Measurements from ENCODE around the gene MYBL2.

The MYBL2 gene

GRCh38 chr20:43699941-43700565, 33.1 kb downstream of the MYBL2 start:
- H3K4me1 Mint-ChIP-seq (ENCODE audit: low read depth) = peaks cover 16% of the 10 kb centered on the region
- H3K36me3 Mint-ChIP-seq = peaks cover 5% of the 10 kb centered on the region
- peak overlapping the region; percentile 17 for H3K27ac Mint-ChIP-seq
- no peaks in the 10 kb centered on the region for H3K27me3 Mint-ChIP-seq
- H3K4me3 Mint-ChIP-seq = no peak overlapping the region
- H3K9me3 Mint-ChIP-seq (ENCODE audit: low read depth) = no peaks in the 10 kb centered on the region

GRCh38 chr20:43700627-43701026, 33.7 kb downstream of the MYBL2 start:
- H3K27me3 Mint-ChIP-seq = no peaks in the 10 kb centered on the region
- H3K4me1 Mint-ChIP-seq (ENCODE audit: low read depth) = peaks cover 16% of the 10 kb centered on the region
- no peak overlapping the region for H3K27ac Mint-ChIP-seq
- H3K9me3 Mint-ChIP-seq (ENCODE audit: low read depth) = no peaks in the 10 kb centered on the region
- peaks cover 5% of the 10 kb centered on the region for H3K36me3 Mint-ChIP-seq
- H3K4me3 Mint-ChIP-seq = no peak overlapping the region

- no peaks in the 10 kb centered on the region for H3K9me3 Mint-ChIP-seq (ENCODE audit: low read depth)
- H3K4me3 Mint-ChIP-seq = no peak overlapping the region
- peaks cover 16% of the 10 kb centered on the region for H3K4me1 Mint-ChIP-seq (ENCODE audit: low read depth)
- no peaks in the 10 kb centered on the region for H3K27me3 Mint-ChIP-seq
- H3K27ac Mint-ChIP-seq = no peak overlapping the region
- peaks cover 8% of the 10 kb centered on the region for H3K36me3 Mint-ChIP-seq
These were observed 35.6 kb downstream of the MYBL2 start for GRCh38 chr20:43702502-43702901.

- Mint-ChIP-seq H3K36me3 (peaks cover 3% of the 10 kb centered on the region), H3K9me3 (ENCODE audit: low read depth) (no peaks in the 10 kb centered on the region), H3K4me1 (ENCODE audit: low read depth) (no peaks in the 10 kb centered on the region), H3K27me3 (no peaks in the 10 kb centered on the region), H3K4me3 (no peak overlapping the region), H3K27ac (no peak overlapping the region)
These were observed 43.6 kb downstream of the MYBL2 start for GRCh38 chr20:43710370-43711044.

- H3K9me3 Mint-ChIP-seq (ENCODE audit: low read depth) = no peaks in the 10 kb centered on the region
- peaks cover 1% of the 10 kb centered on the region for H3K36me3 Mint-ChIP-seq
- H3K4me1 Mint-ChIP-seq (ENCODE audit: low read depth) = no peaks in the 10 kb centered on the region
- no peaks in the 10 kb centered on the region for H3K27me3 Mint-ChIP-seq
- H3K4me3 Mint-ChIP-seq = no peak overlapping the region
- no peak overlapping the region for H3K27ac Mint-ChIP-seq
These were observed 44.3 kb downstream of the MYBL2 start for GRCh38 chr20:43711098-43711654.

- H3K4me1 Mint-ChIP-seq (ENCODE audit: low read depth) = peaks cover 27% of the 10 kb centered on the region
These were observed 48.1 kb downstream of the MYBL2 start for GRCh38 chr20:43715044-43715443.

GRCh38 chr20:43715511-43715910, 48.6 kb downstream of the MYBL2 start:
- H3K27ac Mint-ChIP-seq = no peak overlapping the region
- no peaks in the 10 kb centered on the region for H3K9me3 Mint-ChIP-seq (ENCODE audit: low read depth)
- no peaks in the 10 kb centered on the region for H3K36me3 Mint-ChIP-seq
- peaks cover 32% of the 10 kb centered on the region for H3K4me1 Mint-ChIP-seq (ENCODE audit: low read depth)
- no peak overlapping the region for H3K4me3 Mint-ChIP-seq
- no peaks in the 10 kb centered on the region for H3K27me3 Mint-ChIP-seq

More at GRCh38 chr20:43715044-43715443, 48.1 kb downstream of the MYBL2 start:
- Mint-ChIP-seq H3K27ac (no peak overlapping the region), H3K9me3 (ENCODE audit: low read depth) (no peaks in the 10 kb centered on the region), H3K4me3 (no peak overlapping the region), H3K27me3 (no peaks in the 10 kb centered on the region), H3K36me3 (no peaks in the 10 kb centered on the region)

- Mint-ChIP-seq H3K27me3 (no peaks in the 10 kb centered on the region), H3K27ac (no peak overlapping the region), H3K4me1 (ENCODE audit: low read depth) (peaks cover 38% of the 10 kb centered on the region), H3K9me3 (ENCODE audit: low read depth) (no peaks in the 10 kb centered on the region), H3K36me3 (no peaks in the 10 kb centered on the region), H3K4me3 (no peak overlapping the region)
These were observed 49.2 kb downstream of the MYBL2 start for GRCh38 chr20:43716123-43716522.

- Mint-ChIP-seq H3K9me3 (ENCODE audit: low read depth) (no peaks in the 10 kb centered on the region), H3K4me1 (ENCODE audit: low read depth) (peaks cover 43% of the 10 kb centered on the region), H3K27ac (no peak overlapping the region), H3K4me3 (no peak overlapping the region), H3K27me3 (no peaks in the 10 kb centered on the region), H3K36me3 (no peaks in the 10 kb centered on the region)
These were observed 50.1 kb downstream of the MYBL2 start for GRCh38 chr20:43716757-43717615.

GRCh38 chr20:43717616-43717995, 50.7 kb downstream of the MYBL2 start:
- Mint-ChIP-seq H3K27ac (no peak overlapping the region), H3K4me3 (no peak overlapping the region), H3K27me3 (no peaks in the 10 kb centered on the region), H3K36me3 (no peaks in the 10 kb centered on the region), H3K9me3 (ENCODE audit: low read depth) (no peaks in the 10 kb centered on the region), H3K4me1 (ENCODE audit: low read depth) (peaks cover 49% of the 10 kb centered on the region)

GRCh38 chr20:43720007-43720406, 53.1 kb downstream of the MYBL2 start:
- Mint-ChIP-seq H3K36me3 (no peaks in the 10 kb centered on the region), H3K4me3 (peak overlapping the region; percentile 5), H3K27me3 (no peaks in the 10 kb centered on the region), H3K4me1 (ENCODE audit: low read depth) (peaks cover 69% of the 10 kb centered on the region), H3K27ac (no peak overlapping the region), H3K9me3 (ENCODE audit: low read depth) (no peaks in the 10 kb centered on the region)

- Mint-ChIP-seq H3K9me3 (ENCODE audit: low read depth) (no peaks in the 10 kb centered on the region), H3K27ac (no peak overlapping the region), H3K36me3 (no peaks in the 10 kb centered on the region), H3K4me3 (peak overlapping the region; percentile 30), H3K4me1 (ENCODE audit: low read depth) (peaks cover 77% of the 10 kb centered on the region), H3K27me3 (no peaks in the 10 kb centered on the region)
These were observed 54.1 kb downstream of the MYBL2 start for GRCh38 chr20:43721097-43721428.

GRCh38 chr20:43721429-43722152, 54.7 kb downstream of the MYBL2 start:
- H3K27ac Mint-ChIP-seq = peak overlapping the region; percentile 22
- H3K36me3 Mint-ChIP-seq = no peaks in the 10 kb centered on the region
- H3K4me1 Mint-ChIP-seq (ENCODE audit: low read depth) = peaks cover 81% of the 10 kb centered on the region
- no peaks in the 10 kb centered on the region for H3K9me3 Mint-ChIP-seq (ENCODE audit: low read depth)
- peak overlapping the region; percentile 58 for H3K4me3 Mint-ChIP-seq
- no peaks in the 10 kb centered on the region for H3K27me3 Mint-ChIP-seq

- Mint-ChIP-seq H3K9me3 (ENCODE audit: low read depth) (no peaks in the 10 kb centered on the region), H3K27ac (peak overlapping the region; percentile 22), H3K27me3 (no peaks in the 10 kb centered on the region), H3K36me3 (no peaks in the 10 kb centered on the region), H3K4me1 (ENCODE audit: low read depth) (peaks cover 80% of the 10 kb centered on the region), H3K4me3 (peak overlapping the region; percentile 58)
These were observed 55.2 kb downstream of the MYBL2 start for GRCh38 chr20:43722153-43722505.

Measured in activated naive CD8-positive, alpha-beta T cell (primary cell).